Stimulated activated CD8-positive, alpha-beta memory T cell treated with anti-CD3 and anti-CD28 coated beads, Interleukin-12 subunit alpha, Interleukin-12 subunit beta, amount 100 ng/mL, for 4 hours (primary cell): ENCODE measurements around the gene CHRND.

Source experiments
- DNase-seq: peaks from one replicate; pipeline ENCODE4 v3.0.0-alpha.2; 2020; ENCODE audit warnings: low read depth

Gene CHRND

DNA sequence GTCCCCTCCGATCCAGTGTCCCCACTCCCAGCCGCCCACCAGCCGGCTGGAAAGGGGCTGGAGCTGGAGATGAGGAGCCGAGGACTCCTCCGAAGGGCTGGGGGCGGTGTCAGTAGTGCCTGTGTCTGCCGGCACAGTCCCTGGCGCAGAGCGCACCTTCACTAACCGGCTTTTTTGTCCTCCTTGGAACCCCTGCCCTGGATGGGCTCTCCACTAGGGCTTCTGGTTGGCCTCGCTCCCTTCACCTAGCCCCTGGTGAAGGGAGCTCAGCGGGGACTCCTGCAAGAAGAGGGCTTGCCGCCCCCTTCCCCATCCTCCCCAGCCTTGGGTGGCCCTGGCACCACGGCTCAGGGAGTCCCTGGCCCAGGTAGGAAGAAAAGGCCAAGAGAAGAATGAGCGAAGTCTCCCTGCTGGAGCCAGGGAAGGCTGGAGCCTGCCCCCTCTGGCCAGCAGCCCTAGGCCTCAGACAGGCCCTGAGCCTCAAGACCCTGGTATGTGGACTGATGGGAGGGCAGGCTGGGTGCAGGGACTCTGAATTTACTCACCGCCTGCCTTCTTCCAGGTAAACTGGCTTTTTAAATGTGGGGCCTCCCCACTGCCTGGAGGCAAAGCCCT, 37.8 kb upstream of the CHRND start:
- DNase-seq = no peak

GRCh38 chr2:232488721-232489300, 37.1 kb upstream of the CHRND start:
- no peak for DNase-seq

DNA sequence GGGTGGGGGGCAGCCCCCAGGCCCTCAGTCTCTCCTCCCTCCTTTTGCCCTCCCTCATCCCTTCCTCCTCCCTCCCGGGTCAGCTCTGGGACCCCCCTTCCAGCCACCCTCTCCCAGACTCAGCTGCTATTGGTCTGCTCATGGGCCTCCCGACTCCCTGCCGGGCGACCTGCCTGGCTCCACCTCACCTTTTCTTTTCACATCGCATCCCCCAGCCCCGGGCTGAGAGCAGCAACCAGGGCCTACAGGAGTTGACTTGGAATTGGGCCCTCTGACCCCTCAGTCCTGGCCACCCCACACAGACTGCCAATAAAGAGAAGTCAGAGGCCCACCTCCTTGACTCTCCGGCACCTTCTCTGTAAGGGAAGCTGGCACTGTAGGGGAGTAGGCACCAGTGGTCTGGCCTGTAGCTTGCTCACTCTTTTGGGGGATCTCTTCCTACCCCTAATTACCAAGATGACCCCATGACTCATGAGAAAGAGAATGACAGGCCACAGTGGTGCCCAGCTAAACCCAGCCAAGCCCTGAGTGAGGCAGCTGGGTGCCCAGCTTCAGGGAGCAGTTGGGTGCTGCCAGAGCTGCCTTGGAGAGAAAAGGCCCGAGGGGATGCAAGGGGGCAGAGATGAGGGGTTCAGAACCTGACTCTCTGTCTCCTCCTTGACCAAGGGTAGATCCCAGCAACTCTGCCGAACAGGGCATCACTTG, 36.3 kb upstream of the CHRND start:
- DNase-seq = no peak

- DNase-seq = no peak
Measured at GRCh38 chr2:232490221-232491138, 35.5 kb upstream of the CHRND start.

GRCh38 chr2:232491139-232491780, 34.7 kb upstream of the CHRND start:
- DNase-seq = no peak

GRCh38 chr2:232492236-232492848, 33.6 kb upstream of the CHRND start:
- DNase-seq = no peak

GRCh38 chr2:232492963-232493700, 32.8 kb upstream of the CHRND start:
- DNase-seq = no peak

DNA sequence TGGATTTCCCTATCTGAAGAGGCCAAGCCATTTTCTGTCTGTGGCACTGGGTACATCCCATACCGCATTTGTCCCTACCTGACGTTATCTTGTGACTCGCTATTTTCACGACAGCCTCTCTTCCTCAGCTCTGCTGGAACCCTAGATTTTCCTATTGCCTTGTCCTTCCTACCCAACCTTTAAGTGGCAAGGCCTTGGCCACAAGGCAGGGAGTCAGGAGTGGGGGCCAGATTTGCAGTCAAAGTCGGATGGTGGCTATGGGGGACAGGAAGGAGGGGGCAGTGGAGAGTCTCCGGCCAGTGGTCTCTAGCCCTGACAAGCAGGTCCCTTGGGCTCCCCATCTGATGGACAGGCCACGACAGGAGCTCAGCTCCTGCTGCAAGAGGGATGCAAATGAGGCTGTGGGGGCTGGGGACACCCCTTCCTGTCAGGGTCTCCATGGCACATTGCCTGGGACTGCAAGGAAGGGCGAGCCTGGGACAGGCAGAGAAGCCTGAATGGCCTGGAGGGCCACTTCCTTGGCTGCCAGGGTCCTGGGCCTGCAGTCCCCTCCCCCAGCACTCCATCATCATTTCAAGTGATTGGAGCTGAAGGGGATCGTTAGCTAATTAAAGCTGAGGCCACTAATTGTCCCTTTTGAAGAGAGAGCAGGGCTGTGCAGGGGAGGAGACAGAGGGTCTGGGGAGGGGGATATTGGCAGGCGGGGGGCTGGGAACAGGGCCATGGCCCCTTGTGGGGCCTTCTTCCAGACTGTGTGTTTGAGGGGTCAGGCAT, 32.1 kb upstream of the CHRND start:
- DNase-seq = no peak

DNA sequence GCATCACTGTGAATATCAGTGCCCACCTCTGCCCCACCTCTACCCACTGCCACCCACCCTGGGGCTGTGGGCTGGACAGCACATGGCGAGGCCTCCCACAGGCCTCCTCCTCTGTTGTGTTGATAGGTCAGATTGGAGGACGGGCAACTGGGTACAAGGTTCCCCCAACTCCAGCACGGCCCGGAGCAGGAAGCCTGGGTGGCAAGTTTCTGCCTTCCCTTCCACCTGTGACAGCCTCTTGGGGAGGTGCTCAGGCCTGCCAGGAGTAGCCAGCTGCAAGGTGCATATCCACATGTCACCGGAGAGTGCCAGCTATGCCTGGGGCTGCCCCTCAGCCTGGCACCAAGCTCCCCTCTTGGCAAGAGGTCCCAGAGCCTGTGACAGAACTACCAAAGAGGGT, 31.4 kb upstream of the CHRND start:
- no peak for DNase-seq

- DNase-seq = no peak
Measured at GRCh38 chr2:232495292-232495691, 30.7 kb upstream of the CHRND start.

- DNase-seq = no peak
Measured at GRCh38 chr2:232496501-232497270, 29.3 kb upstream of the CHRND start.

DNA sequence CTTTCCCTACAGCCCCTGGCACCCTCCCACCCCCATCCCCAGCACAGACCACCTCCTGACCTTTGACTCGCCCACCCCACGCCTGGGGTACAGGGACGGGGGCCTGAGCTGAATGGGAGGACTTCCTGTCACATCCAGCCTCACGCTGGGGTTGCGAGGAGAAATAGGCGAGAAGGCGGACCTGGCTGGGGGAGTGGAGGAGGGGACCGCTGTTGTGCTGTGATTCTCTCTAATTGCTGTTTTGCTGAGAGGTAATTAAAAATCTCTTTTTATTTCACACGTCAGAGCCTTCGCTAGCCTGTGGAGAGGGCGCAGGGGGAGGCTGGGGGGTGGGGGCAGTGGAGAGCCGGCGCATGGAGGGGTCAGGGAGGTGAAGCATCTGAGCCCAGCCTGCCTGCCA, 28.6 kb upstream of the CHRND start:
- no peak for DNase-seq

DNA sequence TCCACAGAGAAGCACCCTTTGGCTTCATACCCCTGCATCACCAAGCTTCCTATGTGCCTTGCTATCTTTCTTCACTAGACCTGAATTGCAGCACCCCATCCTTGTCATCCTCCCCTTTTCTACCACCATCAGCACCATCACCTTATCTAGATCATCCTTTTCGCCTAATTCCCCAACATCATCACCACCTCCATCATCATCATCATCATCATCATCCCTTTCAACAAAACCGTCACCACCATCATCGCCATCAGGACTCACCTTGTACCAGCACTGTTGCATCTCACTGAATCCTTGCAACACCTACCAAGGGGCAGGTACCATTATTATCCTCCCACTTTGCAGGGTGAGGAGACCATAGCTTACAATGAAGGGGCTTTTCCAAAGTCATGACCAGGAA, 27.5 kb upstream of the CHRND start:
- no peak for DNase-seq

- DNase-seq = no peak
Measured at GRCh38 chr2:232501331-232501771, 24.6 kb upstream of the CHRND start.

- DNase-seq = no peak
Measured at GRCh38 chr2:232501794-232502390, 24.1 kb upstream of the CHRND start.

DNA sequence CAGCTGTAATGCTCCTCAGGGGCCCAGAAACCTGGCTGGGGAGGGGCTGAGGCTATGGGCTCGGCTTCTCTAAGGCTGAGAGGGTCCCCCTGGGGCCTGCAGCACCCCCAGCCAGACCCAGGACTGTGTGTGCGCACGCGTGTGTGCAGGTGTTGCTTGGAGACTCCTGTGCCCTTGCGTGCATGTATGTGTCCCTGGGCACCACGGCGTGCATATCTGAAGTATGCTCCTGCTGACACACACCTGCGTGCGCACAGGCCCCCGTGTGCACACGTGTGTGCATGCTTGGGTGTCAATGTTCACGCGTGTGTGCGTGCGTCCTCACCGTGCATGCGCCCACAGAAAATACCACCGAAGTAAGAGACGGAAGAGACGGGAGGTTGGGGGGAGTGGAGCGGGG, 23.4 kb upstream of the CHRND start:
- DNase-seq = no peak

- DNase-seq = peak; percentile 42
Measured at GRCh38 chr2:232502911-232503808, 22.8 kb upstream of the CHRND start.

DNA sequence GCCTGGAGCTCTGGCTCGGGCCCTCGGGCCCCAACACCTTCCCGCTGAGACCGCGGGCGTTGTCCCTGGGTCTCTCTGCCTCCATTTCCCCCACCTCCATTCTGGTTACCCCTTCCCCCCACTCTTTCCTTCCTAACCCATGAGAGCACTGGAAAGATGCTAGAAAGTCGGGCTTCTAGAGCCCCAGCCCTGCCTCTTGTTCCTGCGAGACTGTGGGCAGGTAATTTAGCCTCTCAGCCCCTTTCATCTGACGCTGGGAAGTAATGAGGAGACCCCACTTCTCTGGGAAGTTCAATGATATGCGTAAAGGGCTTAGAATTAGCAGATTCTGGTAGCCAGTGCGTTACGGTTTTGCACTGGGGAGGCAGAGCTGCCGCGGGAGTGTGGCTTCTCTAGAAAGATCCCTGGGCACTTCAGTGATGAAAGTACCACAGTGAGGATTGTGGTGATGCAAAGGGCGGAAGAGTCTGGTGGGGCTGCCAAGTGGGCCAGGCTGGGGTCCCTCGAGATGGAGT, 22.1 kb upstream of the CHRND start:
- DNase-seq = no peak
